ENCODE results near the gene RPS6KC1. TPM values are rescaled to one million over a fixed set of nuclear protein-coding genes. Genes with fewer than 3 reads are reported as not detected.
"Not testable (repeated sequence)": the region's sequence is repeated elsewhere in the genome, so short reads cannot be mapped to it uniquely, and the experiment has no call there.

Gene RPS6KC1
- total RNA-seq, 1 donor from 2014 or later = 19.2 TPM

- H3K9me3 Mint-ChIP-seq = no peaks in the 10 kb centered on the region
- no peak overlapping the region for H3K27ac Mint-ChIP-seq
- no peak for TF ChIP-seq CTCF (conservative IDR thresholded peaks at IDR 0.05)
- H3K4me3 Mint-ChIP-seq = no peak overlapping the region
- H3K4me1 Mint-ChIP-seq (ENCODE audit: unreplicated experiment) = no peaks in the 10 kb centered on the region
- peaks cover 4% of the 10 kb centered on the region for H3K36me3 Mint-ChIP-seq
- H3K27me3 Mint-ChIP-seq = no peaks in the 10 kb centered on the region
- no peak for DNase-seq (ENCODE audit: extremely low spot score, unreplicated experiment)
Measured at GRCh38 chr1:213295860-213296259, 244.8 kb downstream of the RPS6KC1 start.

- no peaks in the 10 kb centered on the region for H3K9me3 Mint-ChIP-seq
- H3K4me1 Mint-ChIP-seq (ENCODE audit: unreplicated experiment) = no peaks in the 10 kb centered on the region
- H3K36me3 Mint-ChIP-seq = peaks cover 4% of the 10 kb centered on the region
- DNase-seq (ENCODE audit: extremely low spot score, unreplicated experiment) = no peak
- no peak overlapping the region for H3K4me3 Mint-ChIP-seq
- H3K27me3 Mint-ChIP-seq = no peaks in the 10 kb centered on the region
- no peak for TF ChIP-seq CTCF (conservative IDR thresholded peaks at IDR 0.05)
- no peak overlapping the region for H3K27ac Mint-ChIP-seq
Measured at GRCh38 chr1:213296558-213296957, 245.5 kb downstream of the RPS6KC1 start.

- Mint-ChIP-seq H3K27me3 (no peaks in the 10 kb centered on the region), H3K4me1 (ENCODE audit: unreplicated experiment) (no peaks in the 10 kb centered on the region), H3K4me3 (no peak overlapping the region), H3K9me3 (no peaks in the 10 kb centered on the region), H3K36me3 (peaks cover 4% of the 10 kb centered on the region), H3K27ac (no peak overlapping the region)
- TF ChIP-seq CTCF (conservative IDR thresholded peaks at IDR 0.05) = no peak
- no peak for DNase-seq (ENCODE audit: extremely low spot score, unreplicated experiment)
Measured at GRCh38 chr1:213297021-213297420, 246.0 kb downstream of the RPS6KC1 start.

GRCh38 chr1:213300433-213300832 is 249.4 kb downstream of the RPS6KC1 start:
- no peak overlapping the region for H3K4me3 Mint-ChIP-seq
- TF ChIP-seq CTCF (conservative IDR thresholded peaks at IDR 0.05) = no peak
- H3K36me3 Mint-ChIP-seq = peaks cover 3% of the 10 kb centered on the region
- H3K27me3 Mint-ChIP-seq = no peaks in the 10 kb centered on the region
- no peaks in the 10 kb centered on the region for H3K4me1 Mint-ChIP-seq (ENCODE audit: unreplicated experiment)
- no peaks in the 10 kb centered on the region for H3K9me3 Mint-ChIP-seq
- DNase-seq (ENCODE audit: extremely low spot score, unreplicated experiment) = no peak
- H3K27ac Mint-ChIP-seq = no peak overlapping the region

- H3K27me3 Mint-ChIP-seq; DNase-seq (ENCODE audit: extremely low spot score, unreplicated experiment): not testable (repeated sequence)
Measured at GRCh38 chr1:213301524-213301923, 250.5 kb downstream of the RPS6KC1 start.

GRCh38 chr1:213303286-213303685 is 252.2 kb downstream of the RPS6KC1 start:
- no peak overlapping the region for H3K4me3 Mint-ChIP-seq
- no peaks in the 10 kb centered on the region for H3K36me3 Mint-ChIP-seq
- H3K9me3 Mint-ChIP-seq = no peaks in the 10 kb centered on the region
- no peak for TF ChIP-seq CTCF (conservative IDR thresholded peaks at IDR 0.05)
- no peaks in the 10 kb centered on the region for H3K4me1 Mint-ChIP-seq (ENCODE audit: unreplicated experiment)
- no peak overlapping the region for H3K27ac Mint-ChIP-seq
- H3K27me3 Mint-ChIP-seq = no peaks in the 10 kb centered on the region
- no peak for DNase-seq (ENCODE audit: extremely low spot score, unreplicated experiment)

More at GRCh38 chr1:213301524-213301923, 250.5 kb downstream of the RPS6KC1 start:
- H3K36me3 Mint-ChIP-seq; H3K9me3 Mint-ChIP-seq; H3K4me3 Mint-ChIP-seq; H3K4me1 Mint-ChIP-seq (ENCODE audit: unreplicated experiment); H3K27ac Mint-ChIP-seq: not testable (repeated sequence)
